OCI-LY3 (cell line): ENCODE measurements around the gene TGM4.

Experiments used
- H2AFZ ChIP-seq: fragments of 200-600, 300-600 bp; shearing (Covaris generic); 2 replicates; pipeline ENCODE4 v1.6.0; 2014; ENCODE audit warnings: antibody characterized with exemption, low read depth, low read length
- H3K27ac ChIP-seq: fragments of 200-600, 300-600 bp; sonication (generic); 2 replicates; pipeline ENCODE4 v1.5.1; 2014; ENCODE audit warnings: mild to moderate bottlenecking, low read length, moderate library complexity, mixed read lengths
- H3K27me3 ChIP-seq: fragments of 200-600, 300-600 bp; sonication (generic); 2 replicates; pipeline ENCODE4 v1.6.1; 2014; ENCODE audit warnings: low read depth, low read length, mixed read lengths
- H3K36me3 ChIP-seq: fragments of 200-600, 300-600 bp; sonication (generic); replicated peaks from 2 replicates; pipeline ENCODE3; 2014; ENCODE audit warnings: low read depth, low read length, mixed read lengths
- H3K4me1 ChIP-seq: fragments of 300-600, 200-600 bp; sonication (generic); 2 replicates; pipeline ENCODE4 v1.6.1; 2014; ENCODE audit warnings: low read length, mixed read lengths
- H3K4me2 ChIP-seq: fragments of 200-600, 300-600 bp; sonication (generic); 2 replicates; pipeline ENCODE4 v1.6.1; 2014; ENCODE audit warnings: low read length, mixed read lengths
- H3K4me3 ChIP-seq: fragments of 300-600, 200-600 bp; sonication (generic); 2 replicates; pipeline ENCODE4 v1.5.1; 2014; ENCODE audit warnings: antibody characterized with exemption, mild to moderate bottlenecking, low read length, moderate library complexity
- H3K79me2 ChIP-seq: fragments of 300-600, 200-600 bp; shearing (Covaris generic); 2 replicates; pipeline ENCODE4 v1.6.1; 2014; ENCODE audit warnings: mild to moderate bottlenecking, low read length, mixed read lengths
- H3K9ac ChIP-seq: fragments of 300-600, 200-600 bp; shearing (Covaris generic); 2 replicates; pipeline ENCODE4 v1.6.0; 2014; ENCODE audit warnings: mild to moderate bottlenecking, low read length, moderate library complexity
- H3K9me3 ChIP-seq: fragments of 200-600, 300-600 bp; shearing (Covaris generic); 2 replicates; pipeline ENCODE4 v1.6.1; 2014; ENCODE audit warnings: low read length, mixed read lengths; ENCODE audit not compliant: insufficient read depth
- H4K20me1 ChIP-seq: fragments of 200-600, 300-600 bp; sonication (generic); 2 replicates; pipeline ENCODE4 v1.6.1; 2016; ENCODE audit warnings: low read length, mixed read lengths; ENCODE audit not compliant: insufficient read depth
- CTCF ChIP-seq: fragments of 200-600, 300-600 bp; sonication (generic); IDR thresholded peaks from 2 replicates; pipeline ENCODE4 v1.5.1; 2014; ENCODE audit warnings: antibody characterized with exemption, low read length, low read depth
- EZH2phosphoT487 ChIP-seq: fragments of 200-600 bp; shearing (Covaris generic); IDR thresholded peaks from 2 replicates; pipeline ENCODE4 v1.6.1; 2018; ENCODE audit warnings: antibody characterized with exemption, mixed run types, low read depth

The TGM4 gene

GRCh38 chr3:44874308-44874707 is at the start of gene TGM4:
Gene TGM4 (plus strand): TSS chr3:44874608. CDS start chr3:44874679, 71 bp downstream.
- Histone ChIP-seq H2AFZ (no peak within 1 kb of the TSS), H3K4me3 (no peak within 1 kb of the TSS), H3K9me3 (no peaks in the 10 kb centered on the region), H3K4me2 (no peak within 1 kb of the TSS), H3K79me2 (no peaks in the 10 kb centered on the region), H3K27me3 (no peaks in the 10 kb centered on the region), H3K4me1 (no peaks in the 10 kb centered on the region), H3K9ac (no peak within 1 kb of the TSS), H3K27ac (no peak within 1 kb of the TSS), H4K20me1 (no peaks in the 10 kb centered on the region), H3K36me3 (no peaks in the 10 kb centered on the region)
- no peak for TF ChIP-seq EZH2phosphoT487
- TF ChIP-seq CTCF = no peak

- TF ChIP-seq EZH2phosphoT487 (no peak), CTCF (no peak)
- Histone ChIP-seq H3K4me2 (peak overlapping the region; percentile 29), H3K4me1 (peaks cover 31% of the 10 kb centered on the region), H3K9ac (no peak overlapping the region), H2AFZ (no peak overlapping the region), H3K27me3 (no peaks in the 10 kb centered on the region), H3K36me3 (peaks cover 36% of the 10 kb centered on the region), H3K4me3 (no peak overlapping the region), H3K79me2 (no peaks in the 10 kb centered on the region), H3K9me3 (no peaks in the 10 kb centered on the region), H4K20me1 (no peaks in the 10 kb centered on the region; the same call in 1 of the 2 replicates), H3K27ac (peak overlapping the region; percentile 23)
Measured at GRCh38 chr3:44825264-44825925, 49.0 kb upstream of the TGM4 start.

- H2AFZ ChIP-seq = no peak overlapping the region
- no peaks in the 10 kb centered on the region for H3K9me3 ChIP-seq
- H3K4me3 ChIP-seq = no peak overlapping the region
- no peak for TF ChIP-seq CTCF
- TF ChIP-seq EZH2phosphoT487 = no peak
- H3K79me2 ChIP-seq = no peaks in the 10 kb centered on the region
- H3K27me3 ChIP-seq = no peaks in the 10 kb centered on the region
- no peaks in the 10 kb centered on the region; the same call in 1 of the 2 replicates for H4K20me1 ChIP-seq
- H3K4me2 ChIP-seq = no peak overlapping the region; the same call in 1 of the 2 replicates
- H3K4me1 ChIP-seq = peaks cover 31% of the 10 kb centered on the region
- peaks cover 46% of the 10 kb centered on the region for H3K36me3 ChIP-seq
- no peak overlapping the region for H3K27ac ChIP-seq
- no peak overlapping the region for H3K9ac ChIP-seq
Measured at GRCh38 chr3:44827196-44827595, 47.2 kb upstream of the TGM4 start.

GRCh38 chr3:44831232-44831631 is 43.2 kb upstream of the TGM4 start:
- TF ChIP-seq EZH2phosphoT487 (no peak), CTCF (no peak)
- Histone ChIP-seq H3K4me1 (peaks cover 12% of the 10 kb centered on the region), H3K27me3 (no peaks in the 10 kb centered on the region), H3K9ac (no peak overlapping the region), H3K36me3 (peaks cover 48% of the 10 kb centered on the region), H3K27ac (no peak overlapping the region), H2AFZ (no peak overlapping the region), H3K79me2 (no peaks in the 10 kb centered on the region), H3K4me3 (no peak overlapping the region), H3K4me2 (no peak overlapping the region), H4K20me1 (no peaks in the 10 kb centered on the region), H3K9me3 (no peaks in the 10 kb centered on the region)
